Kidney epithelial cell (primary cell): ENCODE measurements around the gene ARMC6. TPM values are rescaled to one million over a fixed set of nuclear protein-coding genes. Genes with fewer than 3 reads are reported as not detected.

Experiments used
- DNase-seq: peaks from one replicate; pipeline ENCODE4 v3.0.0-alpha.2; 2010; ENCODE audit warnings: low read depth
- H3K27me3 ChIP-seq: 2 replicates; pipeline ENCODE4 v1.6.0; 2011; ENCODE audit warnings: low read length; ENCODE audit not compliant: control insufficient read depth, insufficient read depth
- H3K36me3 ChIP-seq: 2 replicates; pipeline ENCODE4 v1.5.1; 2011; ENCODE audit warnings: low read length; ENCODE audit not compliant: control insufficient read depth, insufficient read depth
- H3K4me3 ChIP-seq: 2 replicates; pipeline ENCODE4 v1.5.1; 2011; ENCODE audit warnings: low read depth, mild to moderate bottlenecking, control low read depth, low read length
- total RNA-seq: library from RNA; depleted of rRNA; stranded (reverse); fragments of >200 nt; gene quantifications from 2 replicates; pipeline ENCODE4 v1.2.3, GENCODE V29; 2015
- TF ChIP-seq, protein P1 (sequence below): IDR thresholded peaks from 2 replicates; pipeline ENCODE4 v1.5.1; 2011; ENCODE audit warnings: mild to moderate bottlenecking, moderate library complexity, low read length, control low read depth, inconsistent platforms; ENCODE audit not compliant: insufficient read depth, poor library complexity, severe bottlenecking

ARMC6 gene
- total RNA-seq, 1 donor from 2014 or later: 45.0 TPM

GRCh38 chr19:19067276-19068072 is 34.1 kb downstream of the ARMC6 start:
- TF ChIP-seq, protein P1, sequence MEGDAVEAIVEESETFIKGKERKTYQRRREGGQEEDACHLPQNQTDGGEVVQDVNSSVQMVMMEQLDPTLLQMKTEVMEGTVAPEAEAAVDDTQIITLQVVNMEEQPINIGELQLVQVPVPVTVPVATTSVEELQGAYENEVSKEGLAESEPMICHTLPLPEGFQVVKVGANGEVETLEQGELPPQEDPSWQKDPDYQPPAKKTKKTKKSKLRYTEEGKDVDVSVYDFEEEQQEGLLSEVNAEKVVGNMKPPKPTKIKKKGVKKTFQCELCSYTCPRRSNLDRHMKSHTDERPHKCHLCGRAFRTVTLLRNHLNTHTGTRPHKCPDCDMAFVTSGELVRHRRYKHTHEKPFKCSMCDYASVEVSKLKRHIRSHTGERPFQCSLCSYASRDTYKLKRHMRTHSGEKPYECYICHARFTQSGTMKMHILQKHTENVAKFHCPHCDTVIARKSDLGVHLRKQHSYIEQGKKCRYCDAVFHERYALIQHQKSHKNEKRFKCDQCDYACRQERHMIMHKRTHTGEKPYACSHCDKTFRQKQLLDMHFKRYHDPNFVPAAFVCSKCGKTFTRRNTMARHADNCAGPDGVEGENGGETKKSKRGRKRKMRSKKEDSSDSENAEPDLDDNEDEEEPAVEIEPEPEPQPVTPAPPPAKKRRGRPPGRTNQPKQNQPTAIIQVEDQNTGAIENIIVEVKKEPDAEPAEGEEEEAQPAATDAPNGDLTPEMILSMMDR: no peak
- no peak for DNase-seq
- Histone ChIP-seq H3K27me3 (no peaks in the 10 kb centered on the region), H3K4me3 (no peak overlapping the region), H3K36me3 (no peaks in the 10 kb centered on the region)

DNA sequence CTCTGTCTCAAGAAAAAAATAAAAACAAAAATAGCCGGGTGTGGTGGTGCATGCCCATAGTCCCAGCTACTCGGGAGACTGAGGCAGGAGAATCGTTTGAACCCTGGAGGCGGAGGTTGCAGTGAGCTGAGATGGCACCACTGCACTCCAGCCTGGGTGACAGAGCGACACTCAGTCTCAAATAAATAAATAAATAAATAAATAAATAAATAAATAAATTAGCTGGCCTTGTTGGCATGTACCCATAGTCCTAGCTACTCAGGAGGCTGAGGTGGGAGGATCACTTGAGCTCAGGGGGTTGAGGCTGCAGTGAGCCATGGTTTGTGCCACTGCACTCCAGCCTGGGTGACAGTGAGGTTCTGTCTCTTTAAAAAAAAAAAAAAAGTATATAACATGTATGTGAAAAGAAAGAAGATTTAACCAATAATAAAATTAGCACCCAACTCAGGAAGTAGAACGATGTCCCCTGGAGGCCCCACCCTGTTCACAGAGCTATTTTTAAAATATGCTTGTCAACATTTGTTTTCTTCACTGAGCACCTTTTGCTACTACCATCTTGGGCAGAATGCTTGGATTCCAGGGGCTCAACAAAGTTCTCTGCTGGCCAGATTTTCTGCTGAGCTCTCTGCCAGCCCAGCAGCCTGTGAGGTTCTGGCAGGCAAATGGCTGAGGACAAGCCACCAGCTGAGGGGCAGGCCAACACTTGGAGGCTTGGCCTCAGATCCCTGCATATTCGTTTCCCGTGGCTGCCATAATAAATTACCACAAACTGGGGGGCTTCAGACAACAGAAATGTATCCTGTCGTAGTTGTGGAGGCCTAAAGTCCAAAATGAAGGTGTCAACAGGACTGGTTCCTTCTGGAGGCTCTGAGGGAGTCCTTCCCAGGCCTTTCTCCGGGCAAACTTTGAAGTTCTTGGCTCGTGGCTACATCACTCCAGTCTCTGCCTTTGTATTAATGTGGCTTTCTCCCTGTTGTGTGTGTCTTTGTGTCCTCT is 35.6 kb downstream of the ARMC6 start:
- no peaks in the 10 kb centered on the region for H3K36me3 ChIP-seq
- H3K27me3 ChIP-seq: no peaks in the 10 kb centered on the region
- DNase-seq: no peak
- TF ChIP-seq, protein P1: no peak
- no peak overlapping the region for H3K4me3 ChIP-seq

DNA sequence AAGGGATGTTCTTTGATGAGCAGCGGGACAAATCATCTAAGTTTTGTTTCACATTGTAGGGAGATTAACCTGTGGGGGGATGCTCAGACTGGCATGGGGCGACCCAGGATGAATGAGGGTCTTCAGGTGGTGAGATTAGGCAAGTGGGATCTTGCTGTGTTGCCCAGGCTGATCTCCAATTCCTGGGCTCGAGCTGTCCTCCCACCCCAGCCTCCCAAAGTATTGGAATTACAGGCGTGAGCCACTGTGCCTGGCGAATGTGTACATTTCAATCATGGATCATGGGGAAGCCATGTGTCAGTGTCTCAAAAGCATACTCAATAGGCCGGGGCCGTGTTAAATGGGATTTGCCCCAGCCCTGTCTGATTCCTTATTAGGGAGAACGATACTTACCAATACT is 38.5 kb downstream of the ARMC6 start:
- Histone ChIP-seq H3K4me3 (no peak overlapping the region), H3K27me3 (no peaks in the 10 kb centered on the region), H3K36me3 (no peaks in the 10 kb centered on the region)
- no peak for DNase-seq
- TF ChIP-seq, protein P1: no peak

GRCh38 chr19:19074196-19074882 is 40.9 kb downstream of the ARMC6 start:
- Histone ChIP-seq H3K27me3 (no peaks in the 10 kb centered on the region), H3K36me3 (no peaks in the 10 kb centered on the region), H3K4me3 (no peak overlapping the region)
- TF ChIP-seq, protein P1: no peak
- no peak for DNase-seq

DNA sequence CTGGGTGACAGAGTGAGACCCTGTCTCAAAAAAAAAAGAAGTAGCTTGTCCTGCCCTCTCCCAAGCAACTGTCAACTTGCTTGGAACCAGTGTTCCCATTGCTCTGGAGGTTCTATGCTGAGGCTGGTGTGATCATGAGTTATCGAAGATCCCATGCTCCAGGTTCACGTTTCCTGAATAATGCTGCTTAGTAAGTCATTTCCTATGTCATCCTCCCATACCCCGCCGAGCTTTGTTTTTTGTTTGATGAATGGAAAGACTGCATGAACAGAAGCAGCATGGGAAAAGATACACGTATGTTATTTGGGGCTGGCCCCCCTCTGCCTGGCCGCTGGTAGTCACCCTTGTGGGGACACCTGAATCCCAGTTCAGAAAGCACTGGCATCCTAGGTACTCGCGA is 41.7 kb downstream of the ARMC6 start:
- Histone ChIP-seq H3K4me3 (no peak overlapping the region), H3K27me3 (no peaks in the 10 kb centered on the region), H3K36me3 (no peaks in the 10 kb centered on the region)
- TF ChIP-seq, protein P1: no peak
- no peak for DNase-seq
